HG03135 (cell line): ENCODE measurements around the gene KTI12.
A peak's percentile ranks its signal among the peaks of the same experiment; 100 is the strongest.
"Not testable (repeated sequence)": the region's sequence is repeated elsewhere in the genome, so short reads cannot be mapped to it uniquely, and the experiment has no call there.

Experiments
- ATAC-seq: cut with Tn5 transposase; IDR thresholded peaks from one replicate; pipeline ENCODE4 v1.9.1; 2021; ENCODE audit warnings: mild to moderate bottlenecking, moderate library complexity; ENCODE audit not compliant: unreplicated experiment

Gene KTI12

GRCh38 chr1:52041551-52042185 is 8.1 kb upstream of the KTI12 start:
- no peak for ATAC-seq

GRCh38 chr1:52037909-52038308 is 4.3 kb upstream of the KTI12 start:
- no peak for ATAC-seq

DNA sequence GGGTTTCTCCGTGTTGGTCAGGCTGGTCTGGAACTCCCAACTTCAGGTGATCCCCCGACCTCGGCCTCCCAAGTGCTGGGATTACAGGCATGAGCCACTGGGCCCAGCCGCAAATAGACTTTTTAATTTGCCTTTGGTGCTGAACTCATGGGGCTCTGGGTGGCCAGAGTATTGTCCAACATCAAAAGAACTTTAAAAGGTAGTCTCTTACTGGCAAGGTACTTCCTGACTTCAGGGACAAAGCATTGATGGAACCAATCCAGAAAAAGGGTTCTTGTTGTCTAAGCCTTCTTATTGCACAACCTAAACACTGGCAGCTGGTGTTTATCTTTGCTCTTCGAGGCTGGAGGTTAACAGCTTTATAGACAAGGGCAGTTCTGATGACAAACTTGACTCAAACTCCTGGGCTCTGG is 3.8 kb upstream of the KTI12 start:
- ATAC-seq, result no peak

DNA sequence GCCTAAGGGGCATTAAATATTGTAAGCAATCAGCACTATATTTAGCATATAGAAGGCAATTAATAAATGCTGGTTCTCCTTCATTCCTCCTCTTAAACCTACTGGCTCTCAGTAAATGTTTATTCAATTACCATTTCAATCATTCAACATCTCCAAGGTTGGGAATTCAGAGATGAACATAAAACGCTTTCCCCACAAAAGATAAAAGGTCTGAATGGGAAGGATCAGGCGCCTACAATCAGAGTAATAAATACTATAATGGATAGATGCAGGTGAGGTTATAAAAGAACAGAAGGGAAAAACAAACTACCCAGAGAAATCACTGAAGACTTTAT is 407 bp upstream of the KTI12 start:
- ATAC-seq, result no peak

DNA sequence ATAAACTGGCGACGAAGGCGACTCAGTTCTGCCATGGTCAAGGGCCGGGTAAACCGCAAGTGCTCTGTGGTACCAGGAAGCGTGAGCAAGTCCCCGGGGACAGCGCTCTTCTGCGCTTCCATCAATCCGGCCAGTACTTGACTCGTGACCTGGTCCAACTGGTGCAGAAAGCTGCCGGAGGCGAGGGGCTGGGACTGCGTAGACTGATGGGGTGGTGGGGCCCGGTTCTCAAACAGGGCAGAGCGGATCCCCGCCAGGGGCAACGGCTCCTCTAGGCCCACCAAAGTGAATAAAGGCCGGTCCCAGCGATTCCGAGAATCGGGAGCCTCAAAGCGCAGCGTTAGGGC is 852 bp downstream of the KTI12 start:
- peak; percentile 30 for ATAC-seq

DNA sequence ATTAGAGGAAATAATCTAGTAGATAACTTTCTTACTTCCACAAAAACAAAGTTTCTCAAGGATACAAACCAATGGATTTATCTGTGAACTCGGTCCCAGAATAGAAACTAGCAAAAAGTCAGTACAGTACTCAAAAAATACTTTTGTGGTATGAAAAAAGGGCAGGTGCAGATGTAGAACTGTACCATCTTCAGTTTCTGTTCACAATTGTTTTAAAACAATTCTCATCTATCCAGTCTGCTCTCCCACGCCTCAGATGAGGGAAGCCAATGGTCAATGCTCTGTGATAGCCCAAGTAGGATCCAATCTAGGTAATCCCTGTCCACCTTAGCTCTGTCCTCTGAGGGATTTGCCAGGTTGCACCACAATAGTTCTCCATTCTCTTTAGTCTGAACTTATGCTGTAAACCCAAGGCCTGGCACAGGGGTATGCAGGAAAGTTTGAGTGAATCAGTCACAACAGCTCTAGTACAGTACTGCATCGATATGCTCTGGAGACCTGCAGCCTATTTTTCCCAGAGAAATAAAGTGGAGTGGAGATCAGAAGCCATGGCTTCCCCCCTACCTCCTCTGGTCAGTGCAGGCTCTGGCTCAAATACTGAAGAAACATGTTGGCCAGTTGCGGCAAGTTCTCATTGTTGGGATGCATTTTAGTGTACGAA is 1.4 kb downstream of the KTI12 start:
- peak; percentile 29 for ATAC-seq

GRCh38 chr1:52028839-52029238 is 4.8 kb downstream of the KTI12 start:
- ATAC-seq, result not testable (repeated sequence)

DNA sequence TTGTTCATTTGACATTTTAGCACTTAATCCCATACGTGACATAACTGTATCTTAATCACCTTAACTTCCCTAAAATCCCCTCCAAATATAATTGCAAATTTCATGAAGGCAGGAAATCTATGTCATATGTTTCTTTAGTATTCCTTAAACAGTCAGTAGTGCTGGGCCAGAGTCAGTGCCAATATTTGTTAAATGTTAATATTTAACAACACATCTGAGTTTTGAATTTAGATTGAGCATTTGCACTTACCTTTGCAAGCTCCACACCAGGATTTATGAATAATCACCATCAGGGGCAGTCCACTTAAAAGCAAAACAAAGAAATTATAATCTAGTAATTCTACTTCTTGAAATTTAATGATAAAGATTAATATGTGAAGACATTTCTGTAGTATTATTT is 5.3 kb downstream of the KTI12 start:
- ATAC-seq, result no peak

GRCh38 chr1:52026278-52026677 is 7.3 kb downstream of the KTI12 start:
- no peak for ATAC-seq

- no peak for ATAC-seq
These were observed 11.5 kb downstream of the KTI12 start for GRCh38 chr1:52022133-52022532.

DNA sequence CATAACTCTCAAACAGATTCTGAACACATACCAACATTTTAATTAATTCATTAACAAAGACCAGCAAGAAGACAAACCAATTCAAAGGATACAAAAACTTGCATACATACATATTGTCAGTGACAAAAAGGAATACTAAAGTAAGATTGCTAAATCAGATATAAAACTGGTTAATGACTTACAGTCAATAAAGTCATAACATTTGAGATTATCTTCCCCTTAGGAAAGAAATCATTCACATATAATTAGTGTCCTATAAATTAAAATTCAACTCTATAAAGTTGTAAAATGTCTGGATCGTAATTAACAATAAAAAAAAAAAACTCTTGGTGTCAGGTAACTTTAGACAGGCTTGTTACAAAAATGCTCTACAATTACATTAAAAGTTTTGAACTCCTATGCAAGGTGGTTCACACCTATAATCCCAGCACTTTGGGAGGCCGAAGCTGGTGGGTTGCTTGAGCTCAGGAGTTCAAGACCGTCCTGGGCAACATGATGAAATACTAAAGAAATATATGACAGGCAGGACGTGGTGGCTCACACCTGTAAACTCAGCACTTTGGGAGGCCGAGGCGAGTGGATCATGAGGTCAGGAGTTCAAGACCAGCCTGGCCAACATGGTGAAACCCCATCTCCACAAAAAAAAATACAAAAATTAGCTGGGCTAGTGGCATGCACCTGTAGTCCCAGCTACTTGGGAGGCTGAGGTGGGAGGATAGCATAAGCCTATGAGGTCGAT is 25.4 kb downstream of the KTI12 start:
- no peak for ATAC-seq

DNA sequence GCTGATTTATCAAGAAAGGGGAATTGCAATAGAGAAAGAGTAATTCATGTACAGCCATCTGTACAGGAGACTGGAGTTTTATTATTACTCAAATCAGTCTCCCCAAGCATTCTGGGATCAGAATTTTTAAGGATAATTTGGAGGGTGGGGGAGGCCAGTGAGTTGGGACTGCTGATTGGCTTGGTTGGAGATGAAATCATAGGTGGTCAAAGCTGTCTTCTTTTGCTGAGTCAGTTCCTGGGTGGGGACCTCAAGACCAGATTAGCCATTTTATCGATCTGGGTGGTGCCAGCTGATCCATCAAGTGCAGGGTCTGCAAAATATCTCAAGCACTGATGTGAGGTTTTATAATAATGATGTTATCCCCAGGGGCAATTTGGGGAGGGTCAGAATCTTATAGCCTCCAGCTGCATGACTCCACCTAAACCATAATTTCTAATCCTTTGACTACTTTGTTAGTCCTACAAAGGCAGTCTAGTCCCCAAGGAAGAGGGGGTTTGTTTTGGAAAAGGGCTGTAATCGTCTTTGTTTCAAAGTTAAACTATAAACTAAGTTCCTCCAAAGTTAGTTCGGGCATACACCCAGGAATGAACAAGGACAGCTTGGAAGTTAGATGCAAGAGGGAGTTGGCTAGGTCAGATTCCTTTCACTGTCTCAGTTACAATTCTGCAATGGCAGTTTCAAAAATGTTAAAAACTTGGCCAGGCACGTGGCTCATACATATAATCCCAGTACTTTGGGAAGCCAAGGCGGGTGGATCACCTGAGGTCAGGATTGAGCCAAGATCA is 26.2 kb downstream of the KTI12 start:
- ATAC-seq, result no peak

DNA sequence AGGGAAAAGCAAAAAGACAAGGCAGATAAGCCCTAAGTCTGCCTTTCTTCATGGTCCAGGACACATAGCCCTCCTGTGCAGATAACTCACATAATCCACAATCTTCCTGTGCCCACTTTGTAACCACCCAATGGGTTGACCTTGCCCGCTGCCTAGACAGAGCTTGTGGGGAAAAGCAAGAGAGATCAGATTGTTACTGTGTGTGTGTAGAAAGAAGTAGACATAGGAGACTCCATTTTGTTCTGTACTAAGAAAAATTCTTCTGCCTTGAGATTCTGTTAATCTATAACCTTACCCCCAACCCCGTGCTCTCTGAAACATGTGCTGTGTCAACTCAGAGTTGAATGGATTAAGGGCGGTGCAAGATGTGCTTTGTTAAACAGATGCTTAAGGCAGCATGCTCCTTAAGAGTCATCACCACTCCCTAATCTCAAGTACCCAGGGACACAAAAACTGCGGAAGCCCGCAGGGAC is 27.5 kb downstream of the KTI12 start:
- not testable (repeated sequence) for ATAC-seq

- ATAC-seq, result not testable (repeated sequence)
These were observed 28.1 kb downstream of the KTI12 start for GRCh38 chr1:52005548-52005947.

DNA sequence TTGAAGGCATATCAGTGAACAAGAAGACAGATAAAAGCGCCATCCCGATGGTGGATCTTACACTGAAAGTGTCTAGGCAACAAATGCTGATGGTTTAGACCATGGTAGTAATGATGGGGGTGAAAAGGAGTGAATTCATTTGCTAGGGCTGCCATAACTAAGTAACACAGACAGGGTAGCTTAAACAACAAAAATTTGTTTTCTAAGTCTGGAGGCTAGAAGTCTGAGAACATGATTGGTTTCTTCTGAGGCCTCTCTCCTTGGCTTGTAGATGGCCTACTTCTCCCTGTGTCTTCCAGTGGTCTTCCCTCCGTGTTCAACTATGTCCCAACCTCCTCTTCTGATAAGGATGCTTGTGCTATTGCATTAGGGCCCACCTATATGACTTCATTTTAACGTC is 29.7 kb downstream of the KTI12 start:
- no peak for ATAC-seq

GRCh38 chr1:52002038-52002917 is 31.3 kb downstream of the KTI12 start:
- ATAC-seq, result peak; percentile 77

- no peak for ATAC-seq
These were observed 34.9 kb downstream of the KTI12 start for GRCh38 chr1:51998701-51999100.

- ATAC-seq, result no peak
These were observed 35.6 kb downstream of the KTI12 start for GRCh38 chr1:51997974-51998382.

GRCh38 chr1:51990478-51990965 is 43.1 kb downstream of the KTI12 start, which contains the start of gene RAB3B:
Gene RAB3B, minus strand, starts transcription at chr1:51990700. Its CDS starts 13,583 bp downstream, at chr1:51977117.
- peak; percentile 80 for ATAC-seq
